ENCODE measurements around the gene SSC5D.
"Not testable (repeated sequence)": the region's sequence is repeated elsewhere in the genome, so short reads cannot be mapped to it uniquely, and the experiment has no call there.

SSC5D gene

GRCh38 chr19:55487924-55488687, at the start of gene SSC5D:
Gene SSC5D, plus strand, starts transcription at chr19:55488436. Its CDS starts 154 bp downstream, at chr19:55488590.
- DNase-seq: no peak

- no peak for DNase-seq
These were observed 49.2 kb upstream of the SSC5D start for GRCh38 chr19:55439052-55439451.

GRCh38 chr19:55440411-55441105, 47.7 kb upstream of the SSC5D start:
- DNase-seq: no peak

GRCh38 chr19:55441319-55441691, 46.9 kb upstream of the SSC5D start:
- no peak for DNase-seq

- DNase-seq: no peak
These were observed 46.4 kb upstream of the SSC5D start for GRCh38 chr19:55441692-55442321.

- DNase-seq: no peak
These were observed 45.8 kb upstream of the SSC5D start for GRCh38 chr19:55442372-55442961.

GRCh38 chr19:55443045-55443823, 45.0 kb upstream of the SSC5D start, which contains the start of gene SHISA7:
Gene SHISA7, minus strand, starts transcription at chr19:55443300. Its CDS starts 437 bp downstream, at chr19:55442863.
- no peak for DNase-seq

- DNase-seq: no peak
These were observed 44.3 kb upstream of the SSC5D start for GRCh38 chr19:55443824-55444480.

- DNase-seq: no peak
These were observed 43.6 kb upstream of the SSC5D start for GRCh38 chr19:55444646-55445045.

GRCh38 chr19:55446060-55446459, 42.2 kb upstream of the SSC5D start:
- no peak for DNase-seq

- DNase-seq: no peak
These were observed 40.6 kb upstream of the SSC5D start for GRCh38 chr19:55447421-55448174.

- not testable (repeated sequence) for DNase-seq
These were observed 40.1 kb upstream of the SSC5D start for GRCh38 chr19:55448175-55448490.

GRCh38 chr19:55449469-55449868, 38.8 kb upstream of the SSC5D start:
- DNase-seq: no peak

GRCh38 chr19:55451163-55451964, 36.9 kb upstream of the SSC5D start:
- DNase-seq: no peak

- no peak for DNase-seq
These were observed 36.1 kb upstream of the SSC5D start for GRCh38 chr19:55451965-55452748.

- peak; percentile 40 for DNase-seq
These were observed 35.4 kb upstream of the SSC5D start for GRCh38 chr19:55452749-55453346.

GRCh38 chr19:55453511-55454260, 34.5 kb upstream of the SSC5D start:
- no peak for DNase-seq

GRCh38 chr19:55454787-55455243, 33.4 kb upstream of the SSC5D start:
- DNase-seq: peak; percentile 50

Measured in activated CD8-positive, alpha-beta memory T cell treated with anti-CD3 and anti-CD28 coated beads, Interleukin-2, amount 50 U/mL, for 4 hours (primary cell).